MM.1S (cell line): Measurements from ENCODE around the gene SNX17.

ENCODE experiments used
- DNase-seq: peaks from one replicate; pipeline ENCODE4 v3.0.0-alpha.2; 2015
- H2AFZ ChIP-seq: fragments of 300-600 bp; sonication (generic); 2 replicates; pipeline ENCODE4 v1.6.0; 2016; ENCODE audit warnings: antibody characterized with exemption, low read length
- H3F3A ChIP-seq: fragments of 300-600 bp; sonication (generic); 2 replicates; pipeline ENCODE4 v1.6.1; 2016; ENCODE audit warnings: mild to moderate bottlenecking, antibody characterized with exemption, low read length, moderate library complexity, mixed read lengths; ENCODE audit not compliant: insufficient read depth
- H3K27ac ChIP-seq: fragments of 300-600 bp; sonication (generic); 2 replicates; pipeline ENCODE4 v1.5.1; 2016; ENCODE audit warnings: mild to moderate bottlenecking, low read length
- H3K27me3 ChIP-seq: fragments of 300-600 bp; sonication (generic); replicated peaks from 2 replicates; pipeline ENCODE4 v1.6.0; 2016; ENCODE audit warnings: low read length; ENCODE audit not compliant: insufficient read depth
- H3K36me3 ChIP-seq: fragments of 300-600 bp; sonication (generic); replicated peaks from 2 replicates; pipeline ENCODE4 v1.6.1; 2016; ENCODE audit warnings: mild to moderate bottlenecking, low read length, mixed read lengths; ENCODE audit not compliant: insufficient read depth
- H3K4me1 ChIP-seq: fragments of 300-600 bp; sonication (generic); 2 replicates; pipeline ENCODE4 v1.6.1; 2016; ENCODE audit warnings: low read length, mixed read lengths
- H3K4me2 ChIP-seq: fragments of 300-600 bp; sonication (generic); 2 replicates; pipeline ENCODE4 v1.6.0; 2016; ENCODE audit warnings: low read depth, low read length
- H3K4me3 ChIP-seq: fragments of 300-600 bp; sonication (generic); 2 replicates; pipeline ENCODE4 v1.5.1; 2016; ENCODE audit warnings: low read length, mixed read lengths
- H3K79me2 ChIP-seq: fragments of 300-600 bp; sonication (generic); 2 replicates; pipeline ENCODE4 v1.6.1; 2016; ENCODE audit warnings: mixed run types, low read length, mixed read lengths
- H3K9ac ChIP-seq: fragments of 300-600 bp; sonication (generic); 2 replicates; pipeline ENCODE4 v1.6.1; 2016; ENCODE audit warnings: low read length, mixed read lengths
- H3K9me2 ChIP-seq: fragments of 300-600 bp; sonication (generic); replicated peaks from 2 replicates; pipeline ENCODE4 v1.6.1; 2016; ENCODE audit warnings: mild to moderate bottlenecking, low read length, mixed read lengths; ENCODE audit not compliant: insufficient read depth
- H3K9me3 ChIP-seq: fragments of 300-600 bp; sonication (generic); replicated peaks from 2 replicates; pipeline ENCODE4 v1.6.1; 2016; ENCODE audit warnings: mild to moderate bottlenecking, low read length, mixed read lengths; ENCODE audit not compliant: insufficient read depth
- H4K20me1 ChIP-seq: fragments of 300-600 bp; sonication (generic); 2 replicates; pipeline ENCODE4 v1.6.1; 2016; ENCODE audit warnings: mild to moderate bottlenecking, low read length, moderate library complexity, mixed read lengths; ENCODE audit not compliant: insufficient read depth
- EZH2 ChIP-seq: fragments of 300-600 bp; sonication (generic); optimal IDR thresholded peaks from 2 replicates; pipeline ENCODE3; 2017; ENCODE audit warnings: low read depth, mild to moderate bottlenecking, antibody characterized with exemption, low read length, mixed read lengths
- EZH2phosphoT487 ChIP-seq: fragments of 300-600 bp; sonication (generic); IDR thresholded peaks from 2 replicates; pipeline ENCODE4 v1.6.1; 2018; ENCODE audit warnings: antibody characterized with exemption, low read length
- TF ChIP-seq, protein P1 (sequence below): fragments of 300-600 bp; sonication (generic); IDR thresholded peaks from 2 replicates; pipeline ENCODE4 v1.5.1; 2016; ENCODE audit warnings: antibody characterized with exemption, low read length, mixed read lengths

Gene SNX17

DNA sequence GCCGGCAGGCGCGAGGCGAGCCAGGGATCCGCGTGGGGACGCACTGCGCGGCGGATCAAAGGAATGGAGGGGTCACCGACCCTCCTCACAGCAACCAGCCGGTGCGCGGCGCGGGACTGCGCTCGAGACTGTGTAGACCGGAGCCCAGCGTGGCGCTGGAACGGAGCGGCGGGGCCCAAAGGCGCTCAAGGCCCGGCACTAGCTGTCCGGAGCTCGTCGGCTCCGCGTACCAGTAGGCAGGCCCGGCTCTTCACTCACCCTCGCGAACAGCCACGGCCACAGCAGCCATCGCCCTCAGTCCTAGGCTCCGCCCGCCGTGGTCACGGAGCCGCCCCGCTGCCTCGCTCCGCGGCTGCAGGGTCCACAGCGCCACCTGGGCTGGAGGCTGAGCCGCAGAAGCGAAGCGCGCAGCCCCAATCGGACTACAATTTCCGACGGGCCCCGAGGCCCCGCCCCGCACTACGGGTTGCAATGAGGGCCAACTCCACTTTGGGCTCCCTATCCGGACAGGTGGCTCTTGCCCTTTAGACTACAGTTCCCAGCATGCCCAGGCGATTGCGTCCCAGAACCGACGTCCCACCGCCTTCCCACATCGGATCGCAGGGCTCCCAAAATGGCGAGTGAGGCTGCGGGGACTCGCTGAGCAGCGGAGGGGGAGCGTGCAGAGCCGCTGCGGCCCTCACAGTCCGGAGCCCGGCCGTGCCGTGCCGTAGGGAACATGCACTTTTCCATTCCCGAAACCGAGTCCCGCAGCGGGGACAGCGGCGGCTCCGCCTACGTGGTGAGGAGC lies at the start of gene SNX17, which contains the start of gene EIF2B4:
Gene SNX17, plus strand, starts transcription at position 591 of the 790 bp plus-strand sequence. Its CDS starts 128 bp downstream, at position 719.
Gene EIF2B4, minus strand, starts transcription at position 313 of the 790 bp plus-strand sequence. Its CDS starts 24 bp downstream, at position 289.
- peak within 1 kb of the TSS; percentile 97 for H3K9ac ChIP-seq
- no peaks in the 10 kb centered on the region for H3K27me3 ChIP-seq
- H4K20me1 ChIP-seq = no peaks in the 10 kb centered on the region
- peak within 1 kb of the TSS; percentile 83 for H2AFZ ChIP-seq
- no peak for TF ChIP-seq EZH2phosphoT487
- TF ChIP-seq, protein P1, sequence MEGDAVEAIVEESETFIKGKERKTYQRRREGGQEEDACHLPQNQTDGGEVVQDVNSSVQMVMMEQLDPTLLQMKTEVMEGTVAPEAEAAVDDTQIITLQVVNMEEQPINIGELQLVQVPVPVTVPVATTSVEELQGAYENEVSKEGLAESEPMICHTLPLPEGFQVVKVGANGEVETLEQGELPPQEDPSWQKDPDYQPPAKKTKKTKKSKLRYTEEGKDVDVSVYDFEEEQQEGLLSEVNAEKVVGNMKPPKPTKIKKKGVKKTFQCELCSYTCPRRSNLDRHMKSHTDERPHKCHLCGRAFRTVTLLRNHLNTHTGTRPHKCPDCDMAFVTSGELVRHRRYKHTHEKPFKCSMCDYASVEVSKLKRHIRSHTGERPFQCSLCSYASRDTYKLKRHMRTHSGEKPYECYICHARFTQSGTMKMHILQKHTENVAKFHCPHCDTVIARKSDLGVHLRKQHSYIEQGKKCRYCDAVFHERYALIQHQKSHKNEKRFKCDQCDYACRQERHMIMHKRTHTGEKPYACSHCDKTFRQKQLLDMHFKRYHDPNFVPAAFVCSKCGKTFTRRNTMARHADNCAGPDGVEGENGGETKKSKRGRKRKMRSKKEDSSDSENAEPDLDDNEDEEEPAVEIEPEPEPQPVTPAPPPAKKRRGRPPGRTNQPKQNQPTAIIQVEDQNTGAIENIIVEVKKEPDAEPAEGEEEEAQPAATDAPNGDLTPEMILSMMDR = peak; percentile 79
- TF ChIP-seq EZH2 = no peak
- peak within 1 kb of the TSS; percentile 98 for H3K4me3 ChIP-seq
- peaks cover 9% of the 10 kb centered on the region; the same call in 1 of the 2 replicates for H3K4me1 ChIP-seq
- H3F3A ChIP-seq = peaks cover 4% of the 10 kb centered on the region; the same call in 1 of the 2 replicates
- no peaks in the 10 kb centered on the region for H3K9me3 ChIP-seq
- DNase-seq = peak; percentile 99
- no peaks in the 10 kb centered on the region; the same call in 1 of the 2 replicates for H3K36me3 ChIP-seq
- peak within 1 kb of the TSS; percentile 82 for H3K4me2 ChIP-seq
- peak within 1 kb of the TSS; percentile 68 for H3K27ac ChIP-seq
- no peaks in the 10 kb centered on the region for H3K9me2 ChIP-seq
- peaks cover 56% of the 10 kb centered on the region for H3K79me2 ChIP-seq

DNA sequence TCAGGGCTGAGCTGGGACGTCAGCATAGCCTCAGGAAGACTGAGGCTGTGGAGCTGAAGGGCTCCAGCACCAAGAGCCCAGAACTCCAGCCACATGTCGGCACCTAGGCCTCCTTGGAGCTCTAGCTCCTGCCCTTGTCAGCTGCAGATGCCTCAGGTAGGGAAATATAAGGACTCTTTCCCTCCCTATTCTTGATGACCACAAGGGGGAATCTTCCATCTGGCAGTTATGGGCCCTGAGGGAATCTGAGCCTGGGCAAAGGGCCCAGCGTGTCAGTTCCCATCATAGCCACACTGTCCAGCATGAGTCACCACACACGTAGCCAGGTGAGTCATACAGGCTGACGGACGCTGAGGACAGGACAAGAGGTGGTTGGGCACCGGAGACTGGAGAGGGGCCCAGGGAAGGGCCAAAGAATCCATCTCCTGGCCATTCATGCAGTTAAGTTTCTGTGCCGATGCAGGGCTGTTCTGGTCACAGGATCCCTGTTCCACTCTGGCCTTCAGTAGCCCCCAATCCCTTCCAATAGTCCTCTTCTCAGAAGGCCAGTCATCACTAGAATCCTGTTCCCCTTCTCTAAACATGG lies 49.4 kb upstream of the SNX17 start:
- H3K9me2 ChIP-seq = no peaks in the 10 kb centered on the region
- peaks cover 9% of the 10 kb centered on the region; the same call in 1 of the 2 replicates for H3K4me1 ChIP-seq
- H3K36me3 ChIP-seq = no peaks in the 10 kb centered on the region
- no peak overlapping the region; the same call in 1 of the 2 replicates for H3K27ac ChIP-seq
- no peak for TF ChIP-seq EZH2
- TF ChIP-seq, protein P1 = 0 out of 2 replicates have a peak, but pooled peaks have one; percentile 7
- no peak for TF ChIP-seq EZH2phosphoT487
- H3K4me3 ChIP-seq = no peak overlapping the region
- H3K27me3 ChIP-seq = no peaks in the 10 kb centered on the region
- H3F3A ChIP-seq = no peaks in the 10 kb centered on the region; the same call in 1 of the 2 replicates
- DNase-seq = no peak
- H2AFZ ChIP-seq = no peak overlapping the region
- peaks cover 22% of the 10 kb centered on the region for H3K79me2 ChIP-seq
- H3K4me2 ChIP-seq = no peak overlapping the region
- no peaks in the 10 kb centered on the region for H3K9me3 ChIP-seq
- no peaks in the 10 kb centered on the region for H4K20me1 ChIP-seq
- no peak overlapping the region for H3K9ac ChIP-seq

GRCh38 chr2:27322301-27322765 lies 48.1 kb upstream of the SNX17 start:
- H3K4me2 ChIP-seq = peak overlapping the region; percentile 89
- peak overlapping the region; percentile 87 for H3K9ac ChIP-seq
- no peak for DNase-seq
- no peaks in the 10 kb centered on the region for H3K9me3 ChIP-seq
- H3K9me2 ChIP-seq = no peaks in the 10 kb centered on the region
- peaks cover 22% of the 10 kb centered on the region for H3K79me2 ChIP-seq
- no peak for TF ChIP-seq EZH2phosphoT487
- TF ChIP-seq, protein P1 = no peak
- no peak for TF ChIP-seq EZH2
- no peaks in the 10 kb centered on the region for H4K20me1 ChIP-seq
- peak overlapping the region; percentile 65 for H2AFZ ChIP-seq
- peak overlapping the region; percentile 50; the same call in 1 of the 2 replicates for H3K27ac ChIP-seq
- H3K36me3 ChIP-seq = peaks cover 3% of the 10 kb centered on the region; the same call in 1 of the 2 replicates
- peaks cover 9% of the 10 kb centered on the region; the same call in 1 of the 2 replicates for H3K4me1 ChIP-seq
- H3K4me3 ChIP-seq = peak overlapping the region; percentile 89
- H3F3A ChIP-seq = no peaks in the 10 kb centered on the region; the same call in 1 of the 2 replicates
- no peaks in the 10 kb centered on the region for H3K27me3 ChIP-seq
